Bronchial epithelial cell (primary cell): ENCODE measurements around the gene CEP78. TPM values are rescaled to one million over a fixed set of nuclear protein-coding genes. Genes with fewer than 3 reads are reported as not detected.

Source experiments
- DNase-seq: peaks from one replicate; pipeline ENCODE4 v3.0.0-alpha.2; 2010; ENCODE audit warnings: low read depth
- FAIRE-seq: peaks from 2 replicates; lab custom pipeline; 2011; peaks lifted over from hg19 to GRCh38; lab: Jason Lieb, UNC
- H3K27me3 ChIP-seq: 2 replicates; pipeline ENCODE4 v1.5.1; 2011; ENCODE audit warnings: low read length; ENCODE audit not compliant: control insufficient read depth, insufficient read depth
- H3K36me3 ChIP-seq: 2 replicates; pipeline ENCODE4 v1.5.1; 2011; ENCODE audit warnings: low read length; ENCODE audit not compliant: control insufficient read depth, insufficient read depth
- H3K4me3 ChIP-seq: 2 replicates; pipeline ENCODE4 v1.5.1; 2011; ENCODE audit warnings: mild to moderate bottlenecking, low read depth, low read length, control low read depth
- CTCF ChIP-seq: IDR thresholded peaks from 2 replicates; pipeline ENCODE4 v1.5.1; 2011; ENCODE audit warnings: mild to moderate bottlenecking, moderate library complexity, low read length, control low read depth, inconsistent platforms; ENCODE audit not compliant: insufficient read depth, severe bottlenecking
- total RNA-seq: library from RNA; depleted of rRNA; stranded (reverse); fragments of >200 nt; gene quantifications from 2 replicates; pipeline ENCODE4 v1.2.1, GENCODE V29; 2014

CEP78 gene
- total RNA-seq, 1 donor from 2014 or later: 7.4 TPM

- Histone ChIP-seq H3K4me3 (no peak overlapping the region), H3K27me3 (no peaks in the 10 kb centered on the region), H3K36me3 (peaks cover 52% of the 10 kb centered on the region)
- no peak for FAIRE-seq
- DNase-seq: no peak
- TF ChIP-seq CTCF: no peak
Observed at GRCh38 chr9:78307360-78307759, 71.5 kb downstream of the CEP78 start.

DNA sequence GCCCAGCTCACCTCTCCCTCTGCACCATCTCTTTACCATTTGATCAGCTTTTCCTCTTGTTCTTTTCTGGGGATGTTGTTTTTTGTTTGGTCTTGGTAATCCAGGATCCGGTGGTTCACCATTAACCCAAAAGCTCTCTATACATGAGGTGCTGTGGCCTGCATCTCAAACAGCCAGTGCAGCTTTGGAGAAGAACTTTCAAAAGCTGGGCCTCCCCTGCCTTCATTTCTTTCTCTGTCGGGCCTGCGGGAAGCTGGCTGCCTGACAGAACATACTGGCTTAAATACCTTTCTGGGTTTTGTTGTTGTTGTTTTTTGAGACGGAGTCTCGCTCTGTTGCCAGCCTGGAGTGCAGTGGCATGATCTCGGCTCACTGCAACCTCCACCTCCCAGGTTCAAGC, 73.2 kb downstream of the CEP78 start:
- H3K4me3 ChIP-seq: no peak overlapping the region
- no peak for FAIRE-seq
- no peak for DNase-seq
- peaks cover 47% of the 10 kb centered on the region for H3K36me3 ChIP-seq
- TF ChIP-seq CTCF: no peak
- no peaks in the 10 kb centered on the region for H3K27me3 ChIP-seq

- H3K4me3 ChIP-seq: no peak overlapping the region
- DNase-seq (no peak), FAIRE-seq (no peak)
- H3K27me3 ChIP-seq: no peaks in the 10 kb centered on the region
- no peak for TF ChIP-seq CTCF
- peaks cover 46% of the 10 kb centered on the region for H3K36me3 ChIP-seq
Observed at GRCh38 chr9:78311075-78311474, 75.2 kb downstream of the CEP78 start.

DNA sequence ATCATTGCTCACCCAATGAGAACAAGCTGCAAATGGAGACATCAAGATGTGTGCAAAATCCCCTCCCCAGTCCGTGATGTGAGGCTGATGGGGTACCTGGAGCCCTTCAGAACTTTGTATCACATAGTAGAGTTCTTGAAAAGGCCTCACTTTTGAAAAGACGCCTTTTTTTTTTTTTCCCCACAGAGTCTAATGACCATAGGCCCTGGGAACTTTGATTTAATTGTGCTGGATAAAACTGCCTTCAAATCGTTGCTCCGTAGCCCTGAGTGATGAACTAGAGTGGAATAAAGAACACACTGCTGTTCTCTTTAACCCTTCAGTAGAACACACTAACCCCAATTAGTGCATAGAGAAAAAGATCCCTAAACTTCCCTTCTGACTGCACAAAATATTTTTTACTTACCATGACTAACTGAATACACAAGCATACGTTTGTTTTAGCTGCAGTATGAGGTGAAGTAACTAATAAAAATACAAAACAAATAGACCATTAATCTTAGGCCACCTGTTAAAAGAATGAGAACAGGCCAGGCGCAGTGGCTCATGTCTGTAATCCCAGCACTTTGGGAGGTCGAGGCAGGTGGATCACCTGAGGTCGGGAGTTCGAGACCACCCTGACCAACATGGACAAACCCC, 76.1 kb downstream of the CEP78 start:
- Histone ChIP-seq H3K36me3 (peaks cover 48% of the 10 kb centered on the region), H3K27me3 (no peaks in the 10 kb centered on the region), H3K4me3 (no peak overlapping the region)
- FAIRE-seq (no peak), DNase-seq (no peak)
- TF ChIP-seq CTCF: no peak

- DNase-seq (no peak), FAIRE-seq (no peak)
- Histone ChIP-seq H3K27me3 (no peaks in the 10 kb centered on the region), H3K4me3 (no peak overlapping the region), H3K36me3 (peaks cover 47% of the 10 kb centered on the region)
- no peak for TF ChIP-seq CTCF
Observed at GRCh38 chr9:78314550-78314949, 78.7 kb downstream of the CEP78 start.
